SIG-M5 treated with dmso at 0.1 percent for 504 hours (cell line): Measurements from ENCODE around the gene LGALS8.

Experiments
- DNase-seq: peaks from one replicate; lab custom pipeline; 2025; ENCODE audit not compliant: unreplicated experiment; lab: John Stamatoyannopoulos, UW

Gene LGALS8

DNA sequence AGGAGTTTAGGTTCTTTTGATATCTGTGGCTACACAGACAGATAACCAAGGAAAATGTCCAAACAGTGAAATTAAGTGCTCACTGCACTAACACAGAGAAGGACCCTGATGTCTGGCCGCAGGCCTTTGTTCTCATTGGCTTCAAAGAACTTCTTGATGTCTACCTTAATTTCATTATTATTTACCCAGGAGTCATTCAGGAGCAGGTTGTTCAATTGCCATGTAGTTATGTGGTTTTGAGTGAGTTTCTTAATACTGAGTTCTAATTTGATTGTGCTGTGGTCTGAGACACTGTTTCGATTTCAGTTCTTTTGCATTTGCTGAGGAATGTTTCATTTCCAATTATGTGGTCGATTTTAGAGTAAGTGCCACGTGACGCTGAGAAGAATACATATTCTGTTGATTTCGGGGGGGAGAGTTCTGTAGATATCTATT, 15.2 kb upstream of the LGALS8 start:
- DNase-seq, result no peak

DNA sequence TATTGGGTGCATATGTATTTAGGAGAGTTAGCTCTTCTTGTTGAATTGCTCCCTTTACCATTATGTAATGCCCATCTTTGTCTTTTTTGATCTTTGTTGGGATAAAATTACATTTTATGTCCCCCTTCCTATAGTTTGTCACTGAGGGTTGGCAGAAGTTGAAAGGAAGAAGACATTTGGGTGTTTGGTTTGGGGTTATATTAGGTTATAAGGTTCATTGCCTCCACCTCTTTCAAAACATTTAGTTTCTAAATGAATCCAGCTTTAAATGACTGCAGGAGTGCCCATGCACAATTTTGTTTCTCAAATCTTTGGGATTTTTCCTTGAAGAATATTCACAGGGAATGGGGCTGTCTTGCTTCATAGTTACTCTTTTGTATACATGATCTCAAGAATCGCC, 14.6 kb upstream of the LGALS8 start:
- no peak for DNase-seq

DNA sequence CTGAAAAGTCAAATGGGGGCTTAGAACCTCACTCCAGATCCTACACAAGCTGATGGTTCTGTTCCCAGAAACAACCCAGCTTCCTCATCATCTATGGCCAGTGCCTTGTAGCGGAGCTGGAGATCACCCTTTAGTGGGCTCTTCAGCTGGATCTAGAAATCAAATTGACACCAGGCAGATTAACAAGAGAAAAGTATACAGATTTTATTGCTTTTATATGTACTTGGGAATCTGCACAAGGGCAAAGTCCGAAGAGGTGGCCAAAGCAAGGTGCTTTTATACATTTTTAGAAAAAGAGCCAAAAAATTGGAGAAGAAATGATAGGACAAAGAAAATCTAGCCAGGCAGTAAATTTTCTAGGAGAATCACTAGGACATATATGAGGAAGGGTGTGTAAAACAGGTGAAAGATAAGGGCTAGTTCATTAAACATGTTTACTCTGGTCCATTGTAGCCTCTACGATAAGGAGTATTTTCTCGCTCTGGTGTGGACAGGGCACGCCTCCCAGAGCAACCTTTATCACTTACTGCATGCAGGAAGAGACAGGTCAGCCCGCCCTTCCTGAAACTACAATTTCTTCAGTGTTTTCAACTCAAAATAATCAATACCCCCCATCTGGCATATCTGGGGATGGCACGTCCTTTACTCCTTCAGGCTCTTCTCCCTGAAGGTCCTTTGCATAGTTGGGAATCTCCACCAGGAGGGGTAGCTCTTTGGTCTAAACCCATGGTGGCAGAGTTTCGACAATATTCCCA, 14.0 kb upstream of the LGALS8 start:
- no peak for DNase-seq

GRCh38 chr1:236511735-236512418, 11.9 kb upstream of the LGALS8 start:
- no peak for DNase-seq

- no peak for DNase-seq
Measured at GRCh38 chr1:236514703-236515442, 8.9 kb upstream of the LGALS8 start.

DNA sequence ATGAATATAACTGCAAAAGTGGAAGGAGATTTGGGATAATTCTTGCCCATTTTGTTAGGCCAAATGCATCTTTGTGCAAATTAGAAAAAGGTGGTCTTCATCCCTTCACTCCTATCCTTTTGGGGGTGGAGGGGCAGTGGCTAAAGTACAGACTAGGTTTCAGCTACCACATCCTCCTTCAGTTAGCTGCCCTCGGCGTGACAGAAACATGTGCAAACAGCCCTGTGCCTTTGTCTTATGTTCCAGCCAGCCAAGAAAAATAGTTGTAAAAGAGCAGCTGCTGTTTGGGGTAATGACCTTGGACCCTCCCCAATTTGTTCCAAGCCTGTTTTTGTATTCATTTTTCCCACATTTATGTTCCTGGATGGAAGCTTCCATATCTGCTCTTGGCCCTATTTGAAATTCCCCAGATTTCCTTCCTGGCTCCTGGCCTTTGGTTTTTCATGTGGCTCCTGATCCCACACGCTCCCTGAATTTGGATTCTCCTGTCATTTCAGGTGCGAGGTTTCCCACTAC, 8.3 kb upstream of the LGALS8 start:
- DNase-seq, result no peak

DNA sequence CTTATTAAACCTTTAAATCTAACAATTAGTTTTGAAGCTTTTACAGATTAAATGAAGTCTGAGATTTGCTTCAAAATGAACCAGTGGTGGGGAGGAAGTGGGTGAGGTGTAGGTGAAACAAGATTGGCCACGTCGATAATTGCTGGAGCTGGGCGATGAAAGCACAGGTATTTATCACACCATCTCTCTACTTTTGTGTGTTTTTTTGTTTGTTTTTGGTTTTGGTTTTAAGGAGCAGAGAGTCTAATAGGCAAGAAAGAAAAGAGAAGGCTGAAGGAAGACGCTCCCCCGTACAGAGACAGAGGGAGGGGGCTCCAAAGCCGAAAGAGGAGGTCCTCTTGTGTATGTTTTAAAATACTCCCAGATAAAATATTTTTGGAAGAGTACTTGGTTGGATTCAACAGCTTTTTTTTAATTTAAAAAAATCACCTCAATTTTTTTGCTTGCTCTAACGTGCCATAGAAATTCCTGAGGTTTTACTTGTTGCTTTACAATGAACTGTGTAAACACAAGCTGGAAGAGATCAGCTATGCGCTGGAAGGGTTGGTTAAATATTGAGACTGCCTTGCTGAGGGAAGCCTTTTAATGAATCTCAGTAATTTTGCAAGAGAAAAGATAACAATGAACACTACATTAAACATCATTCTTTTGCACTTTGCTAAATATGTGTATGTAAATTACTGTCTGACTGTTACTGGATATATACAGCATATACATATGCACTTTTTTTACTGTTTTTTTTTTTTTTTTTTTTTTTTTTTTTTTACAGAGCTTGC, 6.7 kb upstream of the LGALS8 start:
- DNase-seq, result peak; percentile 23

DNA sequence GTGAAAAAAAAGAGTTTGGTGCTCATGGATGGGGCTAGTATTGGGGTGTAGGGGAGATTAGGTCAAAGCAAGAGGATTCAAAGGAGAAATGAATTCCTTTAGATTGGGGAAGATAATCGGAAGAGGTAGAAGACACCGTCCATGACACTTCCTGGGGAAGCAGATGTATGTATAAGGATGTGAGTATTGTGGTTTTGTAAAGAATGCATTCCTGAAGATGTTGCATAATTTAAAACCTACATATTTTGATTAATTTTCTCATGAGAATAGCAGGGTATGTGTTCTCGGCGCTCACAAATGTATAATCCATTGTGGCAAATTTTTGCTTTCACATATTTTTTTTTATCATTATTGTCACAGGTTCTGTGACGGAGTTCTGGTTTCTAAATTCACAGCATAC, 5.5 kb upstream of the LGALS8 start:
- no peak for DNase-seq

- DNase-seq, result no peak
Measured at GRCh38 chr1:236520445-236521005, 3.3 kb upstream of the LGALS8 start.

- DNase-seq, result no peak
Measured at GRCh38 chr1:236522937-236523703, 662 bp upstream of the LGALS8 start.

DNA sequence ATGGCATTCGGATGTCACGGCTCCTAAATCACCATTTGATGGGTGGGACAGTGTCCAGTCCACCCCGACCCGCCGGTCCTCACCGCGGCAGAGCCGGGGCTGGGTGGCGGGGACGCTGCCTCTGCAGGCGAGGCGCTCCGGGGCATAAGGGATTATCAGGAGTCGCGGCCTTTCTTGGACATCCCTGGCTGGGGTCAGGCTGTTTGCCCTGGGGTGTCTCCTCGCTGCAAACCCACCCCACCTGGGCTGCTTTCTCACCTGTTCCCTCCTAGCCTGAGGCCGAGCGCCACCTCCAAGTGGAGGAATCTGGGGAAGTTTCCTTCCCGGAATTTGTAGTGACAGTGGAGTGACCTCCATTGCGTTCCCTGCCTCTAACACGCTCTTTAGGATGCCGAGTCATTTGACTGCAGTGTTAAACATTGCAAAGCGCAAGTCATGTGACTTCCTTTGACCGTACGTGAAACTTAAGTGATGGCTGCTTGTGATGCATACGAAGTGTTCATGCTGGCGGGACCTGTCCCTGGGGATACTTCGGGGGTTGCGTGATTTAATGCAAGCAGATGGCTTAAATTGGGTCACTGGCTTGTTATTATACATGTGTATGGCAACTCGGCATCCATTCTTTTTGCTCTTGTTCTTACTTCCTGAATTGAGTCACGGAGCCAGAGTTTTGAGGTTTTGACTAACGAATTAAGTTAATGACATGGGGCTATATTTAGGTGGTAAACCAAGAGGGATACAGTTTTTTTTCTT, 536 bp downstream of the LGALS8 start:
- peak; percentile 87 for DNase-seq

GRCh38 chr1:236524895-236525184, 1.1 kb downstream of the LGALS8 start:
- peak; percentile 87 for DNase-seq

GRCh38 chr1:236526079-236526478, 2.3 kb downstream of the LGALS8 start:
- DNase-seq, result no peak

DNA sequence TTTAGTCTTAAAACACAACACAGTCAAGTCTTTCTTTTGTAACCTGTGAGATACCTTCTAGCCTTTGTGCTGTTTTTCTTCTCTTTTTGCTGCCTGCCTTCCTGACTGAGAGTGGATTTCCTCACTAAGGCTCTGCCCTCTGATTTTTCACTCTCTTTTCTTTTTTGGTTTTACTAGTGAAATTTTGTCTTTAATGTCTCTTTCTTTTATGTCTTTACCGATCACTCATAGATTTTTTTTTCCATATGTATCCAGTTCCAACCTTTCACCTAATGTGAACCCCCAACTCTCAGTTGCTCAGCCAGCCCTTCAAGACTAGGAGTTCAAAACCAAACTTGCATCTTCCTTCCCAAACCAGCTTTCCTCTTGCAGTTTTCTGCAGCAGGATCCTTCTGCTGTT, 6.5 kb downstream of the LGALS8 start:
- DNase-seq, result no peak

DNA sequence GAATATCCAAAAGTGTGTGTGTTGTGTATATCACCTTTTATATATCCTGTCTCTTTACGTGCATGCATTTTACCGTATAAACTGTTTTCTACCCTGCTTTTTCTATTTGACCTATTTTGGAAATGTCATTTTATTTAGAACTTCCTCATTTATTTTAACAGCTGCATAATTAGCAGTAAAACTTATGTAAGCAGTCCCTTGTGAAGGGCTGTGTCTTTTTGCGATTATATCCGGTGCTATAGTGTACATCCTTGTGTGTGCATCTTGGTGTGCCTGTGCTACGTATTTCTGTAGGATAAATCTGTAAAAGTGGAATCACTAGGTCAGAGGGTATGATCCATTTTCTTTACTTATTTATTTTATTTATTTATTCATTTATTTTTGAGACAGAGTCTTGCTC, 7.2 kb downstream of the LGALS8 start:
- DNase-seq, result no peak

GRCh38 chr1:236532850-236533249, 9.1 kb downstream of the LGALS8 start:
- no peak for DNase-seq

- no peak for DNase-seq
Measured at GRCh38 chr1:236534151-236534651, 10.4 kb downstream of the LGALS8 start.

DNA sequence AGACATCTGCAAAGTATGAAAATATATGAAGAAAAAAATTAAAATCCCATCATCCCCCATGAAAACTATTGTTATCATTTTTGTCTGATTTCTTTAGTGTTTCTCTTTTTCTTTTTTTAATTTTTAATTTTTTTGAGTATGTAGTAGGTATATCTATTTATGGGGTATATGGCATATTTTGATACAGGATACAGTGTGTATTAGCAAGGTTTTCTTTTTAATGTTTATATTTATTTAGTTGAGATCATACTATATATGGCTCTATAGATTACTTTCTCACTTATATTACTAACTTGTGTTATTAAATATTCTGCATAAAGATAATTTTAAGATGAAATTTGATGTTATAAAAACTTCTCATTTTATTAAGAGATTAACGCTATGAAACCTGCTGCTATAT, 11.4 kb downstream of the LGALS8 start:
- no peak for DNase-seq

- no peak for DNase-seq
Measured at GRCh38 chr1:236535662-236536161, 11.9 kb downstream of the LGALS8 start.
